A549 treated with dexamethasone at 1 μM for 4 hours (cell line): ENCODE data around the gene OR10G7. TPM values are rescaled to one million over a fixed set of nuclear protein-coding genes. Genes with fewer than 3 reads are reported as not detected.

Experiments
- total RNA-seq: library from RNA; stranded (reverse); fragments of 200-300 nt; extraction: Qiagen RNA extraction; gene quantifications from 5 replicates; pipeline ENCODE4 v1.2.3, GENCODE V29; 2022

Gene OR10G7, protein sequence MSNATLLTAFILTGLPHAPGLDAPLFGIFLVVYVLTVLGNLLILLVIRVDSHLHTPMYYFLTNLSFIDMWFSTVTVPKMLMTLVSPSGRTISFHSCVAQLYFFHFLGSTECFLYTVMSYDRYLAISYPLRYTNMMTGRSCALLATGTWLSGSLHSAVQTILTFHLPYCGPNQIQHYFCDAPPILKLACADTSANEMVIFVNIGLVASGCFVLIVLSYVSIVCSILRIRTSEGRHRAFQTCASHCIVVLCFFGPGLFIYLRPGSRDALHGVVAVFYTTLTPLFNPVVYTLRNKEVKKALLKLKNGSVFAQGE
- not detected in 5 replicates for total RNA-seq

GRCh38 chr11:124041254-124041653 is at the start of gene OR10G7:
Gene OR10G7, minus strand, starts transcription at chr11:124041325. Its CDS starts 2,324 bp downstream, at chr11:124039001.

GRCh38 chr11:124026498-124026897 is 14.6 kb downstream of the OR10G7 start, which contains the start of gene OR10G8:
Gene OR10G8, plus strand, starts transcription at chr11:124026798. Its CDS starts 2,825 bp downstream, at chr11:124029623.

DNA sequence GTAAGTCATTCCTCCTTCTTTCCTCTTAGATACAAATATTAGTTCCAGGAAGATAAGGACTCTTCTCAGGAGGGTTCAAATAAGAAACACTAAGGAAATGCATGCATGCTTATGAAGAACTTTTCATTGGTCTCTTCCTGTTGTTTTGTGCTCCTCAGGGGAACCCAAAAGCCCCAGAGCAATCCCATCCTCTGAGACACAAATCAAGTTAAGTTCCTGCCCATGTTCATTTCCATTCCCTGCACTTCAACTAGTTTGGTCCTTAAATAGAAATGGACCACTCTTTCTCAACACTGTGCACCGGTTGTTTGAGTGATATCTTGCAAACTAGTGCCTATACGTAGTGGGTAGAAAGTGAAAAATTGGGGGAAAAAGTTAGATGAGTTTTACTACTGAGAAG is 28.4 kb downstream of the OR10G7 start, which contains the start of gene OR10G4:
OR10G4 (plus strand) TSS at position 301 of the 400 bp plus-strand sequence. CDS start 2,578 bp downstream, outside the sequence.

DNA sequence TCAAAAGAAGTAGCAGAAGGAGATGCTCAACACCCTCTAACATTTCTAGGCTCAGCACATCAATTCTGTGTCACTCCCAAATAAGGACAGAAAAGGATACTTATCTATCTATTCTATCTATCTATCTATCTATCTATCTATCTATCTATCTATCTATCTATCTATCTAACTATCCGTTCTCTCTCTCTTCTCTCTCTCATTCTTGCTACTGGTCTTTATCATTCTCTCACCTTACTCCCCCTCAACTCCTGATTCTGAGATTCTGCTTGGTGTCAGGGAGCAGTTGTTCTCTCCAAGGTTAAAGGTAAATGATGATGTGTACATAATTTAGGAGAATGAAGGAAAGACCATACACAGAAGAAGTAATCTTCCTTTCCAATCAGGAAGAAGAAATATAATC is 46.0 kb downstream of the OR10G7 start, which contains the start of gene OR10G6:
OR10G6 (minus strand) TSS at position 43 of the 400 bp plus-strand sequence; CDS start at position 43, 0 bp downstream.

Other genes with a start within 250 kb of the OR10G7 start
- not detected in 5 replicates for gene OR6M1, start 235.0 kb downstream of the OR10G7 start, total RNA-seq
- gene TMEM225, start 155.7 kb downstream of the OR10G7 start, total RNA-seq: not detected in 5 replicates
- gene OR8D4, start 139.2 kb downstream of the OR10G7 start, total RNA-seq: not detected in 5 replicates
- gene OR4D5, start 101.7 kb downstream of the OR10G7 start, total RNA-seq: not detected in 5 replicates
- gene OR6T1, start 97.5 kb downstream of the OR10G7 start, total RNA-seq: not detected in 5 replicates
- gene OR10S1, start 63.5 kb downstream of the OR10G7 start, total RNA-seq: not detected in 5 replicates
- not detected in 5 replicates for gene OR10G6, start 46.2 kb downstream of the OR10G7 start, total RNA-seq
- gene OR10G4, start 28.3 kb downstream of the OR10G7 start, total RNA-seq: not detected in 5 replicates
- not detected in 5 replicates for gene OR10G9, start 18.3 kb downstream of the OR10G7 start, total RNA-seq
- gene OR10G8, start 14.5 kb downstream of the OR10G7 start, total RNA-seq: not detected in 5 replicates
- gene VWA5A, start 74.1 kb upstream of the OR10G7 start, total RNA-seq: 0.13 to 0.24 TPM (median 0.18 TPM) in 5 replicates
- not detected in 5 replicates for gene OR10D3, start 142.0 kb upstream of the OR10G7 start, total RNA-seq
- gene OR8G1, start 199.8 kb upstream of the OR10G7 start, total RNA-seq: not detected in 5 replicates
- gene OR8G5, start 215.1 kb upstream of the OR10G7 start, total RNA-seq: not detected in 5 replicates